ENCODE measurements around the gene UBE2E2. TPM values are rescaled to one million over a fixed set of nuclear protein-coding genes. Genes with fewer than 3 reads are reported as not detected.

Gene UBE2E2
- total RNA-seq, 1 experiment from 2014 or later, result 64.3 TPM

DNA sequence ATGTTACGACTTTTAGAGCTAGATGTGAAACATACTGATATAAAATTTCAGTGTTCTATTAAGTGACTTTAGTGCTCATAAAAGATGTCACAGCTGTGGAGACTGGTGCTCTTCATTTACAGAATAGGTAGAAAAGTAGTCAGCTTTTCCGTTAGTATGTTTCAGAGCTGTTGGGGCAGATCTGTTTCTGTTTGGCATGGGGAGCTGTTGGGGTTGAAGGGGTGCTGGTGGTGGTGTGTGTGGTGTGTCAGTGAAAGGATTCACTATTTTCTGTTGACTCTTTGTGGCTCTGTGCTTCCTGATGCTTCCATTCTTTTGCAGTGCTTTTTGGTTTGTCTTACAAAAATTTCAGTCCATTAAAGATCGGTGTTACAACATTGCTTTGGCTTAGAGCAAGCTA, 3.2 kb downstream of the UBE2E2 start:
- intact Hi-C loops (cut with micrococcal nuclease), result loop anchor here (10.0 kb wide), 1 partner anchor 128 kb away; no protein-coding TSS in a partner anchor
- DNase-seq (ENCODE audit: unreplicated experiment), result no peak
- no TSS peak for BruUV-seq (replicated peaks)
- POLR2A ChIA-PET, result interaction anchor here (1.1 kb wide), 1 partner anchor 15 kb away, joined by 3 read pairs; no protein-coding TSS in a partner anchor
- TF ChIP-seq, protein P1, sequence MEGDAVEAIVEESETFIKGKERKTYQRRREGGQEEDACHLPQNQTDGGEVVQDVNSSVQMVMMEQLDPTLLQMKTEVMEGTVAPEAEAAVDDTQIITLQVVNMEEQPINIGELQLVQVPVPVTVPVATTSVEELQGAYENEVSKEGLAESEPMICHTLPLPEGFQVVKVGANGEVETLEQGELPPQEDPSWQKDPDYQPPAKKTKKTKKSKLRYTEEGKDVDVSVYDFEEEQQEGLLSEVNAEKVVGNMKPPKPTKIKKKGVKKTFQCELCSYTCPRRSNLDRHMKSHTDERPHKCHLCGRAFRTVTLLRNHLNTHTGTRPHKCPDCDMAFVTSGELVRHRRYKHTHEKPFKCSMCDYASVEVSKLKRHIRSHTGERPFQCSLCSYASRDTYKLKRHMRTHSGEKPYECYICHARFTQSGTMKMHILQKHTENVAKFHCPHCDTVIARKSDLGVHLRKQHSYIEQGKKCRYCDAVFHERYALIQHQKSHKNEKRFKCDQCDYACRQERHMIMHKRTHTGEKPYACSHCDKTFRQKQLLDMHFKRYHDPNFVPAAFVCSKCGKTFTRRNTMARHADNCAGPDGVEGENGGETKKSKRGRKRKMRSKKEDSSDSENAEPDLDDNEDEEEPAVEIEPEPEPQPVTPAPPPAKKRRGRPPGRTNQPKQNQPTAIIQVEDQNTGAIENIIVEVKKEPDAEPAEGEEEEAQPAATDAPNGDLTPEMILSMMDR (IDR thresholded peaks at IDR 0.05; ENCODE audit: unreplicated experiment), result no peak
- CTCF ChIA-PET, result interaction anchor here (0.6 to 1.0 kb wide), 2 partner anchors 18 to 423 kb away, joined by 3 to 4 read pairs; no protein-coding TSS in a partner anchor
- Mint-ChIP-seq H3K27me3 (ENCODE audit: insufficient read depth, unreplicated experiment) (no peaks in the 10 kb centered on the region), H3K36me3 (ENCODE audit: insufficient read depth, unreplicated experiment) (peaks cover 5% of the 10 kb centered on the region), H3K27ac (ENCODE audit: low read depth, unreplicated experiment) (no peak overlapping the region), H3K9me3 (ENCODE audit: unreplicated experiment) (no peaks in the 10 kb centered on the region), H3K4me1 (ENCODE audit: insufficient read depth, unreplicated experiment) (peaks cover 12% of the 10 kb centered on the region), H3K4me3 (ENCODE audit: unreplicated experiment) (no peak overlapping the region)

DNA sequence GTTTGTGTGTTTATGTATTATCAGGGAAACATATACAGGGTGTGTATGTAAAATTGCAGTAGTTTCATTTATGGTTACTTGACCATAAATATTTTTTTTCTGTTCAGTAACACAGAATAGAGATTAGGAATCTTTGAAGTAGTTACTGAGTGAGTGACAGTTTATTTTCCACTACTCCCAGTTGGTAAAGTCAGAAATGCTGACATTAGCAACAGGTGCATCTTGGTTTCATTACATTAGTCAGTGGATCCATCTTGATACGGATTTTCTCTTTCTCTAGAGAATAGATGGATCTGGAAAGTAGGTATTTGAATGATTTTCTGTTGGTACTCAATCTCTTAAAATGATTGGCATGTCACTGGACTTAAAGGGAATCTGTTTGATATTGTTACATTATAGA, 6.0 kb downstream of the UBE2E2 start:
- no peak for DNase-seq (ENCODE audit: unreplicated experiment)
- peaks cover 5% of the 10 kb centered on the region for H3K36me3 Mint-ChIP-seq (ENCODE audit: insufficient read depth, unreplicated experiment)
- CTCF ChIA-PET, result interaction anchor here (0.6 kb wide), 1 partner anchor 1316 kb away, joined by 3 read pairs; no protein-coding TSS in a partner anchor
- peaks cover 6% of the 10 kb centered on the region for H3K4me1 Mint-ChIP-seq (ENCODE audit: insufficient read depth, unreplicated experiment)
- H3K4me3 Mint-ChIP-seq (ENCODE audit: unreplicated experiment), result no peak overlapping the region
- POLR2A ChIA-PET, result no interaction called here
- no peaks in the 10 kb centered on the region for H3K27me3 Mint-ChIP-seq (ENCODE audit: insufficient read depth, unreplicated experiment)
- intact Hi-C loops (cut with micrococcal nuclease), result loop anchor here (10.0 kb wide), 1 partner anchor 126 kb away; no protein-coding TSS in a partner anchor
- H3K27ac Mint-ChIP-seq (ENCODE audit: low read depth, unreplicated experiment), result no peak overlapping the region
- TF ChIP-seq, protein P1 (IDR thresholded peaks at IDR 0.05; ENCODE audit: unreplicated experiment), result no peak
- no TSS peak for BruUV-seq (replicated peaks)
- no peaks in the 10 kb centered on the region for H3K9me3 Mint-ChIP-seq (ENCODE audit: unreplicated experiment)

DNA sequence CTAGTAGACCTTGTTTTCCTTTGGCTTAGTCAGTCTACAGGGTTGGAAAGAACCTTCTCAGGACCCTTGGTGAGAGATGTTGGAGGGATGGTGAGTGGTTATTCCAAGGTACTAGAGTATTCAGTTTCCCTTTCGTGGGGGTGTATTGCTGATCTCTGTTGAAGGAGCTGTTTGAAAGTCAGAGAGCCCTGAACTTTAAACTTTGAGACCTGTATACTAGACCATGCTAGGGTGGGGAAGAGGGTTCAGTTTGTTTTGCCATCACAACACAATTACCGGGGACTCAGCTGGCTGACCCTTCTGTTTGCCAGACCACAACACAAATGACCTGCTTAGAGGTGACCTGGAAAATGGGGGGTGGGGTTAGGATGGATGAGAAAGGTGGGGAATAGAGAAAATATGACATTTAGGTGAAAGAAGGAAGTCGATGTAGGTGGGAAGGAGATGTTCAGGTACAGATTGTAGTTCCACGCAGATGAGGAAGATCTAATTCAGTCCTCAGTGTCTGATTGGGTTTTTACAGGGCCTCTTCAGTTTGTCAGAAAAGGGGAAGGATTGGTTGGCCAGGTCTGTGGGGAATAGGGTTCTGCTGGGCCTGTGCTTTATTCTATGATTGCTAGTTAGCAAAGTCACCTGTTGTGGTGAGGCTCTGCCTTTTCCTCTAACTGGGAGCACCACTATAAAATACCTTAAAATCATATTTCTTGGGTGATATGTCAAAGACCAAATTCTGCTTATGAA, 6.8 kb downstream of the UBE2E2 start:
- BruUV-seq (replicated peaks), result no TSS peak
- intact Hi-C loops (cut with micrococcal nuclease), result loop anchor here (10.0 kb wide), 1 partner anchor 125 kb away; no protein-coding TSS in a partner anchor
- POLR2A ChIA-PET, result interaction anchor here (0.7 kb wide), 1 partner anchor 9 kb away, joined by 3 read pairs; no protein-coding TSS in a partner anchor
- TF ChIP-seq, protein P1 (IDR thresholded peaks at IDR 0.05; ENCODE audit: unreplicated experiment), result no peak
- H3K27ac Mint-ChIP-seq (ENCODE audit: low read depth, unreplicated experiment), result no peak overlapping the region
- CTCF ChIA-PET, result interaction anchor here (0.6 kb wide), 1 partner anchor 1316 kb away, joined by 3 read pairs; no protein-coding TSS in a partner anchor
- H3K4me3 Mint-ChIP-seq (ENCODE audit: unreplicated experiment), result no peak overlapping the region
- H3K27me3 Mint-ChIP-seq (ENCODE audit: insufficient read depth, unreplicated experiment), result no peaks in the 10 kb centered on the region
- no peak for DNase-seq (ENCODE audit: unreplicated experiment)
- peaks cover 5% of the 10 kb centered on the region for H3K36me3 Mint-ChIP-seq (ENCODE audit: insufficient read depth, unreplicated experiment)
- no peaks in the 10 kb centered on the region for H3K9me3 Mint-ChIP-seq (ENCODE audit: unreplicated experiment)
- peaks cover 6% of the 10 kb centered on the region for H3K4me1 Mint-ChIP-seq (ENCODE audit: insufficient read depth, unreplicated experiment)

DNA sequence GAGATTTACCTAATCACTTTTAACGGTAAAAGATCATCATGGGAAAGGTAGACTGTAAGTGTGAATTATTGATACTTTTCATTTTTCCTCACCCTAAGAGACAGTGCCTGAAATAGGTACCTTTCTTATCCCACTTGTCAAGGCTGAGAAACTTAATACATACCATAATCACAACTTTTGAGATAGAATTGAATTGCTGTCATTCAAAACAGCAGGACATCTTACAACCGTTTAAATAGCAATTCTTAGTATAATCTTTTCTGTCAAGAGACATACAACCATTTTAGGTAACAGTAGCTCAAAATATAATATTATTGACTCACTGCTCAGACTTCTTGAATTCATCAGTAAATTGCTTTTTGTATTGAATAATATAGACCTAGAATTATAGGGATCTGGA, 10.7 kb downstream of the UBE2E2 start:
- H3K4me3 Mint-ChIP-seq (ENCODE audit: unreplicated experiment), result no peak overlapping the region
- ChIA-PET CTCF (interaction anchor here (0.7 kb wide), 1 partner anchor 531 kb away, joined by 3 read pairs; no protein-coding TSS in a partner anchor), POLR2A (no interaction called here)
- H3K4me1 Mint-ChIP-seq (ENCODE audit: insufficient read depth, unreplicated experiment), result peaks cover 5% of the 10 kb centered on the region
- intact Hi-C loops (cut with micrococcal nuclease), result no loop called here
- no peak overlapping the region for H3K27ac Mint-ChIP-seq (ENCODE audit: low read depth, unreplicated experiment)
- no TSS peak for BruUV-seq (replicated peaks)
- DNase-seq (ENCODE audit: unreplicated experiment), result no peak
- no peaks in the 10 kb centered on the region for H3K27me3 Mint-ChIP-seq (ENCODE audit: insufficient read depth, unreplicated experiment)
- H3K36me3 Mint-ChIP-seq (ENCODE audit: insufficient read depth, unreplicated experiment), result peaks cover 5% of the 10 kb centered on the region
- TF ChIP-seq, protein P1 (IDR thresholded peaks at IDR 0.05; ENCODE audit: unreplicated experiment), result no peak
- no peaks in the 10 kb centered on the region for H3K9me3 Mint-ChIP-seq (ENCODE audit: unreplicated experiment)

All from MCF 10A (cell line).